Measurements from ENCODE around the gene AHDC1.
"Not testable (repeated sequence)": the region's sequence is repeated elsewhere in the genome, so short reads cannot be mapped to it uniquely, and the experiment has no call there.

The AHDC1 gene

GRCh38 chr1:27547220-27548116 is 56.5 kb downstream of the AHDC1 start:
- Histone ChIP-seq H3K27me3 (ENCODE audit: insufficient read depth, low read length) (no peaks in the 10 kb centered on the region), H3K4me3 (ENCODE audit: low read length) (no peak overlapping the region), H3K9ac (ENCODE audit: low read depth, low read length) (no peak overlapping the region), H3K36me3 (ENCODE audit: insufficient read depth, low read depth, low read length) (peaks cover 29% of the 10 kb centered on the region), H3K27ac (ENCODE audit: low read length) (no peak overlapping the region), H3K4me1 (ENCODE audit: insufficient read depth, low read length) (no peaks in the 10 kb centered on the region), H3K9me3 (ENCODE audit: insufficient read depth, low read depth, low read length) (no peaks in the 10 kb centered on the region)

GRCh38 chr1:27545876-27546275 is 58.1 kb downstream of the AHDC1 start:
- H3K27ac ChIP-seq (ENCODE audit: low read length): no peak overlapping the region
- H3K9ac ChIP-seq (ENCODE audit: low read depth, low read length): no peak overlapping the region

GRCh38 chr1:27545271-27545670 is 58.7 kb downstream of the AHDC1 start:
- Histone ChIP-seq H3K4me3 (ENCODE audit: low read length) (no peak overlapping the region), H3K9me3 (ENCODE audit: insufficient read depth, low read depth, low read length) (no peaks in the 10 kb centered on the region), H3K9ac (ENCODE audit: low read depth, low read length) (no peak overlapping the region), H3K4me1 (ENCODE audit: insufficient read depth, low read length) (peaks cover 6% of the 10 kb centered on the region), H3K27ac (ENCODE audit: low read length) (no peak overlapping the region), H3K27me3 (ENCODE audit: insufficient read depth, low read length) (no peaks in the 10 kb centered on the region), H3K36me3 (ENCODE audit: insufficient read depth, low read depth, low read length) (peaks cover 22% of the 10 kb centered on the region)

More at GRCh38 chr1:27545876-27546275, 58.1 kb downstream of the AHDC1 start:
- H3K4me3 ChIP-seq (ENCODE audit: low read length): no peak overlapping the region
- no peaks in the 10 kb centered on the region; the same call in 1 of the 2 replicates for H3K4me1 ChIP-seq (ENCODE audit: insufficient read depth, low read length)
- no peaks in the 10 kb centered on the region for H3K27me3 ChIP-seq (ENCODE audit: insufficient read depth, low read length)
- H3K36me3 ChIP-seq (ENCODE audit: insufficient read depth, low read depth, low read length): peaks cover 22% of the 10 kb centered on the region
- no peaks in the 10 kb centered on the region for H3K9me3 ChIP-seq (ENCODE audit: insufficient read depth, low read depth, low read length)

- H3K9me3 ChIP-seq (ENCODE audit: insufficient read depth, low read depth, low read length): no peaks in the 10 kb centered on the region
- no peak overlapping the region for H3K9ac ChIP-seq (ENCODE audit: low read depth, low read length)
- H3K27ac ChIP-seq (ENCODE audit: low read length): no peak overlapping the region
- H3K27me3 ChIP-seq (ENCODE audit: insufficient read depth, low read length): no peaks in the 10 kb centered on the region
- H3K36me3 ChIP-seq (ENCODE audit: insufficient read depth, low read depth, low read length): peaks cover 25% of the 10 kb centered on the region
- peaks cover 10% of the 10 kb centered on the region for H3K4me1 ChIP-seq (ENCODE audit: insufficient read depth, low read length)
- H3K4me3 ChIP-seq (ENCODE audit: low read length): no peak overlapping the region
Measured at GRCh38 chr1:27544834-27545233, 59.1 kb downstream of the AHDC1 start.

GRCh38 chr1:27543284-27543683 is 60.7 kb downstream of the AHDC1 start:
- no peaks in the 10 kb centered on the region for H3K27me3 ChIP-seq (ENCODE audit: insufficient read depth, low read length)
- H3K9me3 ChIP-seq (ENCODE audit: insufficient read depth, low read depth, low read length): no peaks in the 10 kb centered on the region
- peaks cover 12% of the 10 kb centered on the region for H3K4me1 ChIP-seq (ENCODE audit: insufficient read depth, low read length)
- H3K36me3 ChIP-seq (ENCODE audit: insufficient read depth, low read depth, low read length): peaks cover 27% of the 10 kb centered on the region
- no peak overlapping the region for H3K27ac ChIP-seq (ENCODE audit: low read length)
- no peak overlapping the region for H3K4me3 ChIP-seq (ENCODE audit: low read length)
- no peak overlapping the region for H3K9ac ChIP-seq (ENCODE audit: low read depth, low read length)

GRCh38 chr1:27542463-27543273 is 61.3 kb downstream of the AHDC1 start:
- H3K9me3 ChIP-seq (ENCODE audit: insufficient read depth, low read depth, low read length): no peaks in the 10 kb centered on the region
- no peak overlapping the region for H3K4me3 ChIP-seq (ENCODE audit: low read length)
- H3K4me1 ChIP-seq (ENCODE audit: insufficient read depth, low read length): peaks cover 14% of the 10 kb centered on the region
- H3K36me3 ChIP-seq (ENCODE audit: insufficient read depth, low read depth, low read length): peaks cover 22% of the 10 kb centered on the region
- H3K9ac ChIP-seq (ENCODE audit: low read depth, low read length): no peak overlapping the region; the same call in 1 of the 2 replicates
- no peak overlapping the region for H3K27ac ChIP-seq (ENCODE audit: low read length)
- no peaks in the 10 kb centered on the region for H3K27me3 ChIP-seq (ENCODE audit: insufficient read depth, low read length)

- Histone ChIP-seq H3K9me3 (ENCODE audit: insufficient read depth, low read depth, low read length) (no peaks in the 10 kb centered on the region), H3K9ac (ENCODE audit: low read depth, low read length) (no peak overlapping the region), H3K4me1 (ENCODE audit: insufficient read depth, low read length) (peaks cover 34% of the 10 kb centered on the region), H3K27ac (ENCODE audit: low read length) (no peak overlapping the region), H3K36me3 (ENCODE audit: insufficient read depth, low read depth, low read length) (peaks cover 7% of the 10 kb centered on the region; the same call in 1 of the 2 replicates), H3K4me3 (ENCODE audit: low read length) (no peak overlapping the region), H3K27me3 (ENCODE audit: insufficient read depth, low read length) (no peaks in the 10 kb centered on the region)
Measured at GRCh38 chr1:27539901-27540861, 63.8 kb downstream of the AHDC1 start.

GRCh38 chr1:27538793-27539192 is 65.2 kb downstream of the AHDC1 start:
- H3K27ac ChIP-seq (ENCODE audit: low read length): no peak overlapping the region
- H3K4me3 ChIP-seq (ENCODE audit: low read length): no peak overlapping the region
- H3K36me3 ChIP-seq (ENCODE audit: insufficient read depth, low read depth, low read length): peaks cover 5% of the 10 kb centered on the region; the same call in 1 of the 2 replicates
- H3K9me3 ChIP-seq (ENCODE audit: insufficient read depth, low read depth, low read length): no peaks in the 10 kb centered on the region
- no peaks in the 10 kb centered on the region for H3K27me3 ChIP-seq (ENCODE audit: insufficient read depth, low read length)
- H3K4me1 ChIP-seq (ENCODE audit: insufficient read depth, low read length): peaks cover 40% of the 10 kb centered on the region
- H3K9ac ChIP-seq (ENCODE audit: low read depth, low read length): no peak overlapping the region

GRCh38 chr1:27538305-27538676 is 65.7 kb downstream of the AHDC1 start:
- H3K4me3 ChIP-seq (ENCODE audit: low read length); H3K27ac ChIP-seq (ENCODE audit: low read length); H3K9me3 ChIP-seq (ENCODE audit: insufficient read depth, low read depth, low read length); H3K9ac ChIP-seq (ENCODE audit: low read depth, low read length); H3K36me3 ChIP-seq (ENCODE audit: insufficient read depth, low read depth, low read length); H3K27me3 ChIP-seq (ENCODE audit: insufficient read depth, low read length): not testable (repeated sequence)
- peaks cover 40% of the 10 kb centered on the region for H3K4me1 ChIP-seq (ENCODE audit: insufficient read depth, low read length)

- peaks cover 5% of the 10 kb centered on the region; the same call in 1 of the 2 replicates for H3K36me3 ChIP-seq (ENCODE audit: insufficient read depth, low read depth, low read length)
- H3K27me3 ChIP-seq (ENCODE audit: insufficient read depth, low read length): no peaks in the 10 kb centered on the region
- H3K27ac ChIP-seq (ENCODE audit: low read length): no peak overlapping the region
- H3K9me3 ChIP-seq (ENCODE audit: insufficient read depth, low read depth, low read length): no peaks in the 10 kb centered on the region
- peaks cover 40% of the 10 kb centered on the region for H3K4me1 ChIP-seq (ENCODE audit: insufficient read depth, low read length)
- H3K4me3 ChIP-seq (ENCODE audit: low read length): no peak overlapping the region
- no peak overlapping the region for H3K9ac ChIP-seq (ENCODE audit: low read depth, low read length)
Measured at GRCh38 chr1:27536767-27537166, 67.2 kb downstream of the AHDC1 start.

Measured in iPS-20b (cell line).